H1 (cell line): ENCODE measurements around the gene LKAAEAR1. TPM values are rescaled to one million over a fixed set of nuclear protein-coding genes. Genes with fewer than 3 reads are reported as not detected.

Experiments used
- CTCF ChIA-PET: fragments of 300-600 bp; sonication (Branson Sonifier 250); formaldehyde crosslinking; loops from one replicate; lab custom pipeline; 2021; ENCODE audit not compliant: partially characterized antibody; lab: Charles Lee
- POLR2A ChIA-PET: fragments of 300-600 bp; sonication (Branson Sonifier 250); formaldehyde crosslinking; loops from one replicate; lab custom pipeline; 2021; ENCODE audit warnings: inconsistent platforms; ENCODE audit not compliant: partially characterized antibody; lab: Charles Lee
- DNase-seq, 2 experiments: peaks; one replicate each; pipeline versions ENCODE4 v3.0.0 to v3.0.0-alpha.2; 2010 to 2022; ENCODE audit warnings: low spot score in 2 of 2, low read depth in 1 of 2, mixed read lengths in 1 of 2
- FAIRE-seq: peaks from 2 replicates; lab custom pipeline; 2011; peaks lifted over from hg19 to GRCh38; lab: Jason Lieb, UNC
- H2AFZ ChIP-seq: 2 replicates; pipeline ENCODE4 v1.8.1; 2012; ENCODE audit warnings: low read length, inconsistent platforms
- H2AK5ac ChIP-seq: 2 replicates; pipeline ENCODE4 v1.6.1; 2013; ENCODE audit warnings: low read depth, low read length
- H2BK120ac ChIP-seq: replicated peaks from 2 replicates; pipeline ENCODE3; 2013; ENCODE audit warnings: low read depth, low read length, inconsistent platforms
- H2BK12ac ChIP-seq: 2 replicates; pipeline ENCODE4 v1.6.1; 2013; ENCODE audit warnings: low read depth, low read length
- H2BK15ac ChIP-seq: 2 replicates; pipeline ENCODE4 v1.6.1; 2013; ENCODE audit warnings: low read length
- H2BK20ac ChIP-seq: 2 replicates; pipeline ENCODE4 v1.6.1; 2013; ENCODE audit warnings: low read length
- H2BK5ac ChIP-seq: 2 replicates; pipeline ENCODE4 v1.6.1; 2013; ENCODE audit warnings: low read depth, low read length
- H3K14ac ChIP-seq: 2 replicates; pipeline ENCODE4 v1.6.1; 2013; ENCODE audit warnings: inconsistent platforms; ENCODE audit not compliant: insufficient read length
- H3K18ac ChIP-seq: 2 replicates; pipeline ENCODE4 v1.6.1; 2013; ENCODE audit warnings: low read length; ENCODE audit errors: extremely low read depth
- H3K23ac ChIP-seq: 2 replicates; pipeline ENCODE4 v1.6.1; 2013; ENCODE audit warnings: inconsistent platforms; ENCODE audit not compliant: insufficient read length
- H3K23me2 ChIP-seq: 2 replicates; pipeline ENCODE4 v1.6.1; 2013; ENCODE audit warnings: low read depth, low read length
- H3K27ac ChIP-seq: 2 replicates; pipeline ENCODE4 v1.6.1; 2011; ENCODE audit warnings: low read depth, low read length, inconsistent platforms
- H3K27me3 ChIP-seq, 4 experiments: replicated peaks in 1 of 4; 1 replicate in 1 of 4; 2 replicates in 3 of 4; pipeline versions ENCODE4 v1.6.1 to v1.8.1; 2011 to 2013; ENCODE audit warnings: low read length in 3 of 4, mild to moderate bottlenecking in 3 of 4, inconsistent platforms in 2 of 4, mixed read lengths in 2 of 4, moderate library complexity in 1 of 4; ENCODE audit not compliant: control insufficient read depth in 3 of 4, insufficient read depth in 3 of 4; ENCODE audit errors: extremely low read depth in 1 of 4
- H3K36me3 ChIP-seq, 4 experiments: 2 replicates each; pipeline versions ENCODE4 v1.6.1 to v1.8.1; 2011 to 2013; ENCODE audit warnings: mild to moderate bottlenecking in 4 of 4, low read length in 3 of 4, moderate library complexity in 2 of 4, control low read depth in 1 of 4, inconsistent platforms in 1 of 4; ENCODE audit not compliant: insufficient read depth in 4 of 4, control insufficient read depth in 2 of 4
- H3K4ac ChIP-seq: replicated peaks from 2 replicates; pipeline ENCODE3; 2013; ENCODE audit warnings: low read length, low read depth, mixed read lengths, inconsistent platforms; ENCODE audit not compliant: insufficient read length
- H3K4me1 ChIP-seq, 4 experiments: replicated peaks in 1 of 4; 1 replicate in 1 of 4; 2 replicates in 3 of 4; pipeline versions ENCODE4 v1.6.1 to v1.8.1; 2011 to 2013; ENCODE audit warnings: low read length in 3 of 4, inconsistent platforms in 2 of 4, mixed read lengths in 1 of 4; ENCODE audit not compliant: insufficient read depth in 4 of 4, control insufficient read depth in 3 of 4
- H3K4me2 ChIP-seq, 2 experiments: 2 replicates each; pipeline versions ENCODE4 v1.6.1 to v1.8.1; 2011 to 2013; ENCODE audit warnings: low read depth in 2 of 2, low read length in 2 of 2, control low read depth in 1 of 2, inconsistent platforms in 1 of 2, mild to moderate bottlenecking in 1 of 2; ENCODE audit not compliant: insufficient read depth in 1 of 2
- H3K4me3 ChIP-seq, 4 experiments: fragments of 200-600, 300-600 bp in 1 of 4; sonication (generic), shearing (Covaris generic), sonication (Bioruptor Twin) in 1 of 4; 2 replicates each; pipeline versions ENCODE4 v1.5.1 to v1.8.1; 2011 to 2016; ENCODE audit warnings: low read length in 4 of 4, low read depth in 3 of 4, control low read depth in 2 of 4, inconsistent platforms in 2 of 4, mild to moderate bottlenecking in 2 of 4, mixed read lengths in 1 of 4, moderate library complexity in 1 of 4; ENCODE audit not compliant: insufficient read depth in 2 of 4; ENCODE audit errors: extremely low read depth in 1 of 4
- H3K56ac ChIP-seq: replicated peaks from 2 replicates; pipeline ENCODE3; 2013; ENCODE audit warnings: low read depth, mild to moderate bottlenecking, mixed read lengths, low read length, inconsistent platforms; ENCODE audit not compliant: insufficient read length
- H3K79me1 ChIP-seq: 2 replicates; pipeline ENCODE4 v1.6.1; 2013; ENCODE audit warnings: low read depth, low read length, control low read depth
- H3K79me2 ChIP-seq, 2 experiments: 2 replicates each; pipeline versions ENCODE4 v1.6.1 to v1.8.1; 2012 to 2013; ENCODE audit warnings: low read length in 2 of 2, mild to moderate bottlenecking in 2 of 2, inconsistent platforms in 1 of 2; ENCODE audit not compliant: insufficient read depth in 2 of 2, control insufficient read depth in 1 of 2
- H3K9ac ChIP-seq, 4 experiments: replicated peaks in 1 of 4; 1 replicate in 1 of 4; 2 replicates in 3 of 4; pipeline versions ENCODE4 v1.6.1 to v1.8.1; 2011 to 2013; ENCODE audit warnings: low read depth in 3 of 4, low read length in 3 of 4, control low read depth in 2 of 4, mild to moderate bottlenecking in 2 of 4, moderate library complexity in 2 of 4, inconsistent platforms in 1 of 4; ENCODE audit errors: extremely low read depth in 1 of 4
- H3K9me3 ChIP-seq, 2 experiments: 2 replicates each; pipeline versions ENCODE4 v1.6.1 to v1.8.1; 2012 to 2013; ENCODE audit warnings: mild to moderate bottlenecking in 2 of 2, moderate library complexity in 2 of 2, control low read depth in 1 of 2, inconsistent platforms in 1 of 2, low read depth in 1 of 2, low read length in 1 of 2, mixed read lengths in 1 of 2; ENCODE audit not compliant: insufficient read depth in 2 of 2
- H4K20me1 ChIP-seq, 2 experiments: replicated peaks in 1 of 2; 2 replicates each; pipeline versions ENCODE3 to v1.8.1; 2011 to 2013; ENCODE audit warnings: inconsistent platforms in 2 of 2, low read length in 2 of 2, mild to moderate bottlenecking in 1 of 2; ENCODE audit not compliant: insufficient read depth in 2 of 2, control insufficient read depth in 1 of 2
- H4K5ac ChIP-seq: 2 replicates; pipeline ENCODE4 v1.6.1; 2013; ENCODE audit warnings: low read length, low read depth, mixed read lengths, inconsistent platforms; ENCODE audit not compliant: insufficient read length
- H4K8ac ChIP-seq: 2 replicates; pipeline ENCODE4 v1.8.0; 2013; ENCODE audit warnings: mild to moderate bottlenecking, moderate library complexity, low read length, inconsistent platforms; ENCODE audit not compliant: insufficient read depth; ENCODE audit errors: extremely low read depth
- H4K91ac ChIP-seq: replicated peaks from 2 replicates; pipeline ENCODE3; 2013; ENCODE audit warnings: low read length, mixed read lengths, inconsistent platforms; ENCODE audit not compliant: insufficient read length
- ASH2L ChIP-seq: fragments of 200-600, 300-600 bp; sonication (generic); IDR thresholded peaks from one replicate; pipeline ENCODE4 v1.7.1; 2017; ENCODE audit warnings: low read length
- BRCA1 ChIP-seq: IDR thresholded peaks from 2 replicates; pipeline ENCODE4 v1.6.1; 2012; ENCODE audit warnings: low read depth, low read length, improper control_type of control experiment
- EGR1 ChIP-seq: IDR thresholded peaks from 2 replicates; pipeline ENCODE4 v1.6.1; 2011; ENCODE audit warnings: low read depth, low read length, borderline replicate concordance
- FOSL1 ChIP-seq: IDR thresholded peaks from 2 replicates; pipeline ENCODE4 v1.6.1; 2011; ENCODE audit warnings: mild to moderate bottlenecking, low read depth, low read length, moderate library complexity; ENCODE audit not compliant: insufficient read depth
- HDAC6 ChIP-seq: IDR thresholded peaks from one replicate; pipeline ENCODE4 v1.7.1; 2012; ENCODE audit warnings: low read depth, mild to moderate bottlenecking, inconsistent platforms, low read length, moderate library complexity
- JUN ChIP-seq: IDR thresholded peaks from 2 replicates; pipeline ENCODE4 v1.6.1; 2011; ENCODE audit warnings: low read depth, mild to moderate bottlenecking, improper control_type of control experiment, low read length
- NANOG ChIP-seq: IDR thresholded peaks from 2 replicates; pipeline ENCODE4 v1.6.1; 2011; ENCODE audit warnings: low read length, low read depth, mild to moderate bottlenecking, inconsistent platforms; ENCODE audit not compliant: insufficient read depth, poor library complexity, severe bottlenecking
- NRF1 ChIP-seq: IDR thresholded peaks from 2 replicates; pipeline ENCODE4 v1.6.1; 2011; ENCODE audit warnings: mild to moderate bottlenecking, low read depth, low read length, improper control_type of control experiment
- RNF2 ChIP-seq: fragments of 200-900, 300-1000 bp; sonication (generic); IDR thresholded peaks from 2 replicates; pipeline ENCODE4 v1.7.1; 2016; ENCODE audit warnings: borderline replicate concordance, low read depth, mild to moderate bottlenecking, antibody characterized with exemption, low read length; ENCODE audit not compliant: poor library complexity, severe bottlenecking; ENCODE audit errors: missing control alignments
- SP1 ChIP-seq: IDR thresholded peaks from 2 replicates; pipeline ENCODE4 v1.6.1; 2011; ENCODE audit warnings: low read depth, low read length
- TCF12 ChIP-seq: IDR thresholded peaks from 2 replicates; pipeline ENCODE4 v1.6.1; 2011; ENCODE audit warnings: low read depth, mild to moderate bottlenecking, low read length
- WGBS, 2 experiments: shearing (Covaris generic) in 1 of 2; methylation state at CpG; one replicate each; pipeline versions ENCODE4 v1.1.6 to v1.1.7; 2013 to 2015; ENCODE audit warnings: low lambda C conversion rate in 2 of 2, mixed read lengths in 2 of 2, inconsistent platforms in 1 of 2, low coverage in 1 of 2, missing lambda C conversion rate in 1 of 2; ENCODE audit not compliant: insufficient replicate concordance in 2 of 2, insufficient coverage in 1 of 2, insufficient read length in 1 of 2; ENCODE audit errors: extremely low coverage in 1 of 2, missing lambda C conversion rate in 1 of 2; 5-methylcytosine and 5-hydroxymethylcytosine counted together
- polyA plus RNA-seq, 7 experiments: library from polyadenylated mRNA; depleted of rRNA in 3 of 7; stranded (reverse) in 5 of 7; unstranded in 2 of 7; fragments of >200 nt in 5 of 7; fragments of 200-250 nt in 2 of 7; gene quantifications; 1 replicate in 5 of 7; 2 replicates in 1 of 7; 4 replicates in 1 of 7; pipeline versions ENCODE4 v1.2.1 to v1.2.3, GENCODE V29; 2011 to 2013; ENCODE audit warnings: missing spikeins in 2 of 7, mixed read lengths in 2 of 7
- total RNA-seq: library from RNA; stranded (reverse); fragmentation: NEBNext Ultra II Directional; extraction: Animal tissue kit (Norgen Biotek cat#: 25700); gene quantifications from 2 replicates; pipeline ENCODE4 v1.2.1, GENCODE V29; 2021
- TF ChIP-seq, protein P1 (sequence below): IDR thresholded peaks from 2 replicates; pipeline ENCODE4 v1.6.1; 2012; ENCODE audit warnings: low read length, inconsistent platforms

The LKAAEAR1 gene
- total and polyA plus RNA-seq, 2 of the 8 experiments (the other 6 are each of a cell fraction or from before 2014, with no cell fraction given) = 0.41 to 0.53 TPM

DNA sequence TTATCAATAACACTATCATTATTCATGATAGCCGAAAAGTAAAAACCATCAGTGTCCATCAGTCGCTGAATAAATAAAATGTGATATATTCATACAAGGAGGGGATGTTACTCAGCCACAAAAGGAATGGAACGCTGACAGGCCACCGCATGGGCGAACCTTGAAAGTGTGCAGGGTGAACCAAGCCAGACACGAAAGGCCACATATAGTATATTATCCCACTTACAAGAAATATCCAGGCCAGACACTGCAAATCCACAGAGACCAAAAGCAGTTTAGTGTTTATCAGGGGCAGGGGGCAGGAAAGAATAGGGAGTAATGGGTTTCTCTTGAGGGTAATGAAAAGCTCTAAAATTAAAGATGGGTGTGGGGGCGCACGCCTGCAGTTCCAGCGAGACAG lies 40.4 kb downstream of the LKAAEAR1 start:
- Histone ChIP-seq H2BK120ac (no peak overlapping the region), H3K79me1 (no peaks in the 10 kb centered on the region), H3K23me2 (peaks cover 4% of the 10 kb centered on the region; the same call in 1 of the 2 replicates), H3K9me3 (no peaks in the 10 kb centered on the region), H3K56ac (no peak overlapping the region), H3K4me2 (no peak overlapping the region), H3K4ac (no peak overlapping the region), H2AFZ (no peak overlapping the region), H3K4me3 (no peak overlapping the region), H2BK5ac (no peak overlapping the region), H2BK20ac (no peak overlapping the region), H3K27me3 (peaks cover 38 to 85% (median 78%) of the 10 kb centered on the region in 4 experiments), H2AK5ac (no peak overlapping the region), H4K5ac (no peak overlapping the region), H2BK15ac (no peak overlapping the region), H3K18ac (no peak overlapping the region), H2BK12ac (no peak overlapping the region), H3K14ac (no peak overlapping the region), H4K91ac (no peak overlapping the region), H3K4me1 (peaks cover 0 to 20% (median 8%) of the 10 kb centered on the region in 4 experiments; a peak in 6 of 7 replicates), H4K8ac (no peak overlapping the region), H4K20me1 (no peaks in the 10 kb centered on the region), H3K36me3 (peaks cover 0 to 9% (median 0%) of the 10 kb centered on the region in 4 experiments; a peak in 1 of 8 replicates), H3K9ac (no peak overlapping the region), H3K23ac (no peak overlapping the region), H3K79me2 (no peaks in the 10 kb centered on the region), H3K27ac (no peak overlapping the region)
- ChIA-PET CTCF (interaction anchor here (0.8 to 2.7 kb wide), 4 partner anchors 9 to 63 kb away, joined by 3 to 9 read pairs (median 6); partner anchors contain the start of gene PRPF6), POLR2A (interaction anchor here (1.5 to 2.3 kb wide), 3 partner anchors 10 to 76 kb away, joined by 3 to 8 read pairs (median 4); no protein-coding TSS in a partner anchor)
- WGBS, 2 experiments = 96 to 100% methylated on average over 1 to 9 of the region's 9 CpGs
- DNase-seq = no peak
- FAIRE-seq = no peak
- TF ChIP-seq NRF1 (no peak), HDAC6 (no peak), SP1 (no peak), TCF12 (no peak), BRCA1 (no peak), EGR1 (no peak), JUN (no peak), NANOG (no peak), RNF2 (no peak), FOSL1 (no peak), ASH2L (no peak)
- TF ChIP-seq, protein P1, sequence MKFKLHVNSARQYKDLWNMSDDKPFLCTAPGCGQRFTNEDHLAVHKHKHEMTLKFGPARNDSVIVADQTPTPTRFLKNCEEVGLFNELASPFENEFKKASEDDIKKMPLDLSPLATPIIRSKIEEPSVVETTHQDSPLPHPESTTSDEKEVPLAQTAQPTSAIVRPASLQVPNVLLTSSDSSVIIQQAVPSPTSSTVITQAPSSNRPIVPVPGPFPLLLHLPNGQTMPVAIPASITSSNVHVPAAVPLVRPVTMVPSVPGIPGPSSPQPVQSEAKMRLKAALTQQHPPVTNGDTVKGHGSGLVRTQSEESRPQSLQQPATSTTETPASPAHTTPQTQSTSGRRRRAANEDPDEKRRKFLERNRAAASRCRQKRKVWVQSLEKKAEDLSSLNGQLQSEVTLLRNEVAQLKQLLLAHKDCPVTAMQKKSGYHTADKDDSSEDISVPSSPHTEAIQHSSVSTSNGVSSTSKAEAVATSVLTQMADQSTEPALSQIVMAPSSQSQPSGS = no peak
